Activated CD8-positive, alpha-beta memory T cell treated with anti-CD3 and anti-CD28 coated beads for 48 hours (primary cell): ENCODE measurements around the gene TMTC3.
A peak's percentile ranks its signal among the peaks of the same experiment; 100 is the strongest.
"Not testable (repeated sequence)": the region's sequence is repeated elsewhere in the genome, so short reads cannot be mapped to it uniquely, and the experiment has no call there.

Experiments used
- DNase-seq, 3 experiments: peaks; one replicate each; pipeline ENCODE4 v3.0.0-alpha.2; 2020; ENCODE audit warnings: low read depth in 2 of 3, low spot score in 2 of 3

Gene TMTC3

DNA sequence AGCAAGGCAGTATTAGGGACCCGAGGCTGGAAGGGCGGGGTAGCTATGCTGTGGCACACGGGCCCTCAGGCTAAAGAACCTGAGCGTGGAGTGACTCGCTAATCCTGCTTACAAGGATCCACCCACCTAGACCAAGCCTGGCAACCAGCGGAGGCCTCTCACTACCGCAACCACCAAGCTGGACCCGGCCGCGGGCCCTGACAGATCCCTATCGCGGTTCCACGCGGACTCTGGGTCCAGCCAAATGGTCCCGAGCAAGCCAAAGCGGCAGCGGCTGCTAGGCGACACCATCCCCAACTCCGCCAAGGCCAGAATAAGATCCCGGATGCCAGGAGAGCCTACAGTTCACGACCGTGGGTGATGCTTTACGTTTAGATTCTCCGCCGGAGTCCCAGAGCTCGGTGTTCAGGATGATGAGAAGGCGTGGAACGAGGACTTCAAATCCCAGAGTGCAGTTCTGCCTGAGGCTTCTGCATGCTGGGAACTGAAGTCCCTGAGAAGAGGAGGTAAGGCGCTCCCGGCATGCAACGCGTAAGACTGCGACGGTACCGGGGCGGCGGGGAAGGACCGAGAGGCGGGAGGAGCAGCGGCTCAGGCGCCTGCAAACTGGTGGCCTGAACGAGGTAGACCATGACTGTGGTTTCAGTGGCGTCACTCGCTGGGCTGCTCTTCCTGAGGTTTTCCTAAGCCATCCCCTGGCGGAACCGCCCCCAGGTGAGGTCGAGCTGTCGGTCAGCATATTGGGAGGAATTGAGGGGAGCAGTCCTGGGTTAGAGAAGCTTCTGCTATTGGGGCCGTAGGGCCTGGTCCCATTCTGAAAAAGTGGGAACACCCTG, at the start of gene TMTC3, which contains the start of gene CEP290:
Gene TMTC3, plus strand, starts transcription at position 534 of the 836 bp plus-strand sequence. CDS start 6,009 bp downstream, outside the sequence.
Gene CEP290, minus strand, starts transcription at position 315 of the 836 bp plus-strand sequence. CDS start 781 bp downstream, outside the sequence.
- peak; percentile 61 to 76 (median 65) for DNase-seq

DNA sequence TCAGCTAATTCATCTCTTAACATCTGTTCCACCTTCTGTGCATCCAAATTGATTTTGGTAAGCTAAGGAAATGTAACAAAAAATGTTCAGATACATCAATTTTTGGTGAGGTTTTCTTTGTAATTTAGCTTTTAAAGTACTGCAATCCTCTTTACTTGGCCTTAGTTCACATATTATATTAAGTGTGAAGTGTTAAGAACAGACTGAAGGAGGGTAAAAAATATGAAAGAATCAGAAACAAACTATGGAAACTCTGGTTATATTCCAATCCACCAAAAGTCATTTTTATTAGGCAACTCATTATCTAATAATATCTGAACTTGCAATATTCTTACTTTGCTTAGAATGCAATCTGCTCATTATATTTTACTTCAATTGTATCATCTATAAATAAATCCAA, 49.3 kb upstream of the TMTC3 start:
- DNase-seq: no peak

DNA sequence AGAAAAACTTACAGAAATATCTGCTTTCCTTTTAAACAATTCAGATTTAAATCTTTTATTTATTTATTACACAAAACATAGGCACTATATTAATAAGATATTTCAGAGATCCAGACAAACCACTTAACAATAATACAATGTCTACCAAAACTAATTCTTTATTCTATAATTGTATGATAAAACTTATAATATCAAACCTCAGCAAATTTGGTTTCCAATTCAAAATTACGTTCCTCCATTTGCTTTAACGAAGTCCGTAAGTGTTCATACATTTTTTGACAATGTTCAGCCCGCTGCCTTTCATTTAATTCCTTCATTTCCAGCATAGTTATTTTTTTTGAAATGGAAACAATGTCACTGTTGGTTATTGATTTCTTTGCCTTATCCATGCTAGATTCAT, 48.5 kb upstream of the TMTC3 start:
- no peak for DNase-seq

DNA sequence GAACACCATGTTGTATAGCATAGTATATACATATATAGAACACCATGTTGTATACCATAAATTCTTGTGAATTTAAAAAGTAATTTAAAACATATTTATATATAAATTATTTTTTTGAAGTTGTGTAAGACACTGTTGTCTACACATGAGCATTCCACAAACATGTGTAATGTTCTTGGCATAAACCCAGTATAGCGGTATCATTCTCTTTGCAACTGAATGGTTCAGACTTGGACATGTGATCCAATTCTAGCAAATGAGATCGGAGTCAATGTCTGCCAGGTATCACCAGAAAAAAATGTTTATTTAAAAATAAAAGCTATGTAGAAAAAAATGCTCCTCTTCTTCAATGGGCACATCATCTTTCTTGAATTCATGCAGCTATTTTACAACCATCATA, 34.1 kb upstream of the TMTC3 start:
- no peak for DNase-seq

DNA sequence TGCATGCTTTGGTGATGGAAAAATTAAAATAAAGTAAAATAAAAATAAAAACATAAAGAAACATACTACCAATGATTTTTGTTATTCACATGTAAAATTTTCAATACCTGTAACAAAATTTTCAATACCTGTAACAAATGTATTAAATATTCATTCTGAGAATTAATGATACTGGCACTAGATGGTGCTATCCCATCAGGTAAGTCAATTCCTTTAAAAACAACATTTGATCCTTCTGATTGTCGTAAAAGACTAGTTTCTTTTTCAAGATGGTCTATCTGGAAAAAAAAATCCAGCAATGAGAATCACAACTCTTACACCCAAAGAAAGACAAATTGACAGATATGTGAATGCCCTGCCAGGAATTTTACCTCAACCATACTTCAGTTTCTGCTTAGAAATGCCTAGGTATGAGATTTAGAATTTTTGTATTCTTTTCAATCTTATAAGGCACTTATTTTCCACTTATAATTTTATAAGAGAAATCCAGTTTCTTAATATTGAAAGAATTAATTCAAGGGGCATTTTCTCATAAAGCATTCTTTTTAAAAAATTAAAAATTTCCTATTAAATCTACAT, 30.9 kb upstream of the TMTC3 start:
- no peak for DNase-seq

DNA sequence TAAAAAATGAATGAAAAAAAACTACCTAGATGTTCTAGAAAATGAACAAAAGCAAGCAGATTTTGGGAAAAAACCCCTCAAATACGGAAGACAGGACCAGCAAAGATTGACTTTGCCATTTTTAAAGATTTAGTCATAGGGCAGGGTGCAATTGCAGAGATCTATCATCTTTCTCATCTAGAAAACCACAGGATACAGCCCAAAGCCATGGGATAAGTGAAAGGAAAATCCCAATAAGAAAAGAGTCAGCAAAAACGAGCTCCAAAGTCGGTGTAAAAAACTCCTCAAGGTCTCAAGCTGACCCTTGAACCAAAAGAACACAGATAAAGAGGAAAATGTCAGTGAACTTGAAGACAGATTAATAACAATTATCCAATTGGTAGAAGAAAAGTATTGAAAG, 28.2 kb upstream of the TMTC3 start:
- no peak for DNase-seq

DNA sequence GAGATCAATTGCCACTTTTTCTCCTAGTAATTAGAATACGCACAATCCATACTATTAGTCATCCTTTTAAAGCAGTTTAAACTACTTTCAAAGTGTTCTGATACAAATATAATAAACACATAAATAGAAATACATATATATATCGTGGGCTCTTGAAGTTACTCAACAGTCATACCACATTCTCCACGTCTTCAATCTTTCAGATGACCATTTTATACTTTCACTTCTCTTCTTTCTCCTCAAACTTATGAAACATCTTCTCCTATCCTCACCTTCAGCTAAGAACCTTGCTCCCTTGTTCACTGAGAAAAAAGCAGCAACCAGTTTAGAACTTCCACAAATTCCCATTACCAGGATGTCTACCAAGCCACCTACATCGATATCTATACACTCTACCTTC, 19.4 kb upstream of the TMTC3 start:
- no peak for DNase-seq

DNA sequence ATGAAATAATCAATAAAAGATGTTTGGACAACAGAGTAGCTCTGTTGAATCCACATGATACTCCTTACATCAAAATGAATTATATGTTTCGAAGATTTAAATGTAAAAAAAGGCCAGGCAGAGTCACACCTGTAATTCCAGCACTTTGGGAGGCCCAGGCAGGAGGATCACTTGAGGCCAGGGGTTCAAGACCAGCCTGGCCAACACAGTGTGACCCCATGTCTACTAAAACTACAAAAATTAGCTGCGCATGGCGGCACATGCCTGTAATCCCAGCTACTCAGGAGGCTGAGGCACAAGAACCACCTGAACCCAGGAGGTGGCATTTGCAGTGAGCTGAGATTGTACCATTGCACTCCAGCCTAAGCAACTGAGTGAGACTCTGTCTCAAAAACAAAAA, 15.0 kb upstream of the TMTC3 start:
- no peak for DNase-seq

DNA sequence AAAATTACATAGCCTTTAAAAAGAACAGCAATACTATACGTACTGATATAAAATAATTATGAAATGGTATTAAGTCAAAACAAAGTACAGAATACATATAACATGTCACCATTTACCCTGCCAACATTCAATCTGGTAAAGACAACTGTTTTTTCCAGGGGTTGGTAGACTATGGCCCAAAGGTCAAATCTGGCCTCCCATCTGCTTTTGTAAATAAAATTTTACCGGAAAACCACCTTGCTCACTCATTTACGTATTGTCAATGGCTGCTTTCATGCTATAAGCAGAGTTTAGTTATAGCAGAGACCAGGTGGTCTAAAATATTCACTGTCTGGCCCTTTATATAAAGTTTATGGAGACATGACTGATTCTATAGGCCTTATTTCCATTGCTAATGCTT, 14.3 kb upstream of the TMTC3 start:
- no peak for DNase-seq

DNA sequence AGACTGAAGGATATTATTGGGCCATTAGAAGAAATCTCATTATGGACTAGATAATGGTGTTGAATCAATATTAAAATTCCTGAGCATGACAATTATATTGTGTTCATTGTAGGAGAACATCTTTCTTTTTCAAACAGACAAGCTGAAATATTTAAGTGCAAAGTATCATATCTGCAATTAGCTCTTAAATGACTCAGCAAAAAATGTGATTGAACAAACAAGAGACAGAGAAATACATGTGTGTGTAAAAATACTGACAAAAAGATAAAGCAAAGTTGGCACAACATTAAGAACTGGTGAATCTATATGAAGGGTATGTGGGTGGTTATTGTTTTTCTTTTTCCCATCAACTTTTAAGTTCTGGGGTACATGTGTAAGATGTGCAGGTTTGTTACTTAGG, 9.7 kb upstream of the TMTC3 start:
- no peak for DNase-seq

DNA sequence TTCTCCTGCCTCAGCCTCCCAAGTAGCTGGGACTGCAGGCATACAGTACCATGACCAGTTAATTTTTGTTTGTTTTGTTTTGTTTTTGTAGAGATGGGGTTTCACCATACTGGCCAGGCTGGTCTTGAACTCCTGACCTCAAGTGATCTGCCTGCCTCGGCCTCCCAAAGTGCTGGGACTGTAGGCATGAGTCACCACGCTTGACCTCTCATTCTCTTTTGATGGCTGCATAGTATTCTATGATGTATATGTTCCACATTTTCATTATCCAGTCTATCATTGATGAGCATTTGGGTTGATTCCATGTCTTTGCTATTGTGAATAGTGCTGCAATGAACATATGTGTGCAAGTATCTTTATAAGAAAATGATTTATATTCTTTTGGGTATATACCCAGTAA, 8.9 kb upstream of the TMTC3 start:
- not testable (repeated sequence) for DNase-seq

DNA sequence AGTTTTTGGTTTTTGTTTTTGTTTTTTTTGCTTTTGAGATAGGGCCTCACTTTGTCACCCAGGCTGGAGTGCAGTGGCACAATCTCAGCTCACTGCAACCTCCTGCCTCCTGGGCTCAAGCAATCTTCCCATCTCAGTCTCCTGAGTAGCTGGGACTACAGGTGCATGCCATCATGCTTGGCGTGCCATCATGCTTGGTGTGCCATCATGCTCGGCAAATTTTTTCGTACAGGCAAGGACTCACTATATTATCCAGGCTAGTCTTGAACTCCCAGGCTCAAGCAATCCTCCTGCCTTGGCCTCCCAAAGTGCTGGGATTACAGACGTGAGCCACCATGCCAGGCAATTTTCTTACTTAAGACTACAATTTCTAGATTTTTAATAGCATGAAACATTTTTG, 2.4 kb upstream of the TMTC3 start:
- not testable (repeated sequence) for DNase-seq

DNA sequence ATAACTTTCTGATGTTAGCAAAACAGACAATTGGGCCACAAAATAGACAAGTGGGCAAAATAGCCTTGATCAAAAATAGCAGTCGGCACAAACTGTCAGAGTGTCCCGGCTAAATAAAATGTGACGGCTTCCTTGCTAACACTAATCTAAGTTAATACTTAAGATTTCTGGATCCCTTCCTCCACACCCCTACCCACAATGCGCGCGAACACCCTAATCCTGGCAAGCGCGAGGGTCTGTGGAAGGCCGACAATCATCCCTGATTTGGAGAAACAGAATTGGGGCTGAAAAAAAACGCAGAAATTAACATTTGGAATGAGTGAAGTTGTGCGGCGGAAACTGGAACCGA, 708 bp upstream of the TMTC3 start:
- DNase-seq: no peak

DNA sequence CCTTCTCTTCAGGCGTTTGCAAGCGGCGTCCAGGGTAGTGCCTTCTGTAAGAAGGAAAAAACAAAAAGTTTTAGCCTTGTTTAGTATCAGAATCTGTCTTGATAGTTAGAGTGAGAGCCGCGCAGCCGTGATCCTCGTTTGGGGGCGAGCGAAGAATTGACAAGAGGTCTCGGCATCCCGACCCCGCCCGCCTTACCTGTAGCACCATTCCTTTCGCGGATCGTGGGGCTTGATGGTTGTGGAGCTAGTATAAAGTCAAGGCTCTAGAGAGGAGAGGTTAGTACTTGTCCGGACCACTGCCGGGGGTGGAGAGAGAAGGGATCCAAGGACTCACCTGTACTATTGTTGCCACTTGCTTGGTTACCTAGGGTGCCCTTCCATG, 494 bp downstream of the TMTC3 start:
- peak in 2 of 3 experiments; percentile 10 to 25 for DNase-seq

DNA sequence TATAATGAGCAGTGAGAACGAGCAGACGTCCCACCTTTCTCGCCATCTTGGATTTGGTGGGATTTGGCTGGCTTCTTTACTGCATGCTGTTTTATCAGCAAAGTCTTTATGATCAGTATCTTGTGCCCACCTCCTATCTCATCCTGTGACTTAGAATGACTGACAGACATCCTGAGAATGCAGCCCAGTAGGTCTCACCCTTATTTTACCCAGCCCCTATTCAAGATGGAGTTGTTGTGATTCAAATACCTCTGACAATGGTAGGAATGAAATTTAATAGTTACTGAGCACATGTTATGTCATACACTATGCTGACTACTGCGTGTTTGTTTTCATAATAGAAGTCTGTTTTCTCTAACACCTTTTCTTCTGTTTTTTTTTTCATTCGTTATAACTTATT, 1.9 kb downstream of the TMTC3 start:
- DNase-seq: no peak

DNA sequence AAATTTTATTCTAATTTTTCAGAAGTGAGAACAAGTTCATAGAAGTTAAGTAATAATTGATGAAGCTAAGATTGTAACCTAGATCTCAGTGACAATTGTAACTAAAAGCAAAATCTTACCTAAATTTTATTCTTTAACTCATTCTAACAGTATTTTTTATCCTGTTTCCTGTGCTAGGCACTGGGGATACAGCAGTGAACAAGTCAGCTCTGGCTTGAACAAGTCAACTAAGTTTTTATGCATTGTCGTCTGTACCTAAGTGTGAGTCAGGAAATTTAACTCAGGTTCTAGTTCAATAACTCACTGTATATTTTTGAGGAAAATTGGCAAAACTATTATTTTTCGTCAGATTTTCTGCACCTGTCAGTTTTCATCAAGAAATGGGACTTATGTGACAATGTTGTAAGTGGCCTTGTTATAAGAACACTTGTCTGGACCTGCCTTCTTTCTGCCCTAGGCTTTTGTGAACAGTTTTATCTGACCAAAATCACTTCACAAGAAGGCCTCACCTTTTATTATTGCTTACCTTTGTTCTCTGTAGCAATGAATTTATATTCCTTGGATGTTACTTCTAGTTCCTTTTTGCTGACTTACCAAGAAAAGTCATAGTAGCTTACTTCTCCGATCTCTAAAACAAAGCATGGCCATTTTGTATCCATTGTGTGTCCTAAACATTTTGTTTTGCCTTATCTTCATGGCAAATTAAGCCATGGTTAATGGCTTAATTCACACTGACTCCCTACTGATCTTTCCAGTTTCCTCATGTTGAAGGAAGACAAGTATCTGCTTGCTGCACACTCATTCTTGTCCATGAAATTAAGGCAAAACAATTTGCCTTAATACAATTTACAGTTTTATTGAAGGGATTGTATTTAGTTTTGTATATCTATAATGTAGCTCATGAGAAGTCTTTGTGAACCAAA, 2.7 kb downstream of the TMTC3 start:
- no peak for DNase-seq

DNA sequence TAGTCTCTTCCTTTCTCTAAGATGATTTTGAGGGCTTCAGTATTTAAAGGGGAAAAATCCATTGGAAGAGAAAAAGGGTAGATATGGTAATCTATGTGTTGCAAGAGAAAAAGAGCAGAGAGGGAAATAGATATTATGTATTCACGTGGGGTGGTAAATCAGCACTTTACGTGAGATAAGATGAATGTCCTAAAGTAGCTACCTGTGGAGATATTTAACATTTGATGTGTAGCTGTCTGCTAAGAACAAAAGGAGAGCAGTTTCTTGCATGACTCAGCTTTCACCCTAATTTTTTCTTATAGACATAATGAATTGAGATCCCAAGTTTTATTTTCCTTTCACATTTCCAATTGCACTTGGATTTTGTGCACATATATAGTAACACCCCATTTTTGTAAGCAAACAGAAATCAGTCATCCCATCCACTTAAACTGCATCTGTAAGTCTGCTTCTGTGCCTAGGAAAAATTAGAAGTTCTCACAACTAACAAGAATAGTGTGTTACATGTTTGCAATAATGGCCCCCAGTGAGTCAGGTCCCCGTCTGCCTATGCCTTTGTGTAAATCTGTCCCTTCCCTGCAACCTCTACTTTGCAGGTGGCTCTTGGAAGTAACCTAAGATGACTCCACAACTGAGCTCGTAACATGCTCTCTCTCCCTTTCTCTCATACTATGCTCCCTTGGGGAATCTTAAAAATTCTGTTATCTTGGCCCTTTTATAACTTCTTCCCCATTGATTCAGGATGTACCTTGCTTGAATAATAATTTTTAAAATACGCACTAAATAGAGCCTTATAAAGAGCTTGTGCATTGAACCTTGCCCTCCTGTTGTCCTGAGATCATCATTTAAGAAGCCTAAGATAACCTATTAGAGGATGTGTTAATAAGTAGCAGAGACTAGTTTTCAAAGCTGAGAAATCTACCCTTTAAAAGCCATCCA, 3.7 kb downstream of the TMTC3 start:
- DNase-seq: no peak

DNA sequence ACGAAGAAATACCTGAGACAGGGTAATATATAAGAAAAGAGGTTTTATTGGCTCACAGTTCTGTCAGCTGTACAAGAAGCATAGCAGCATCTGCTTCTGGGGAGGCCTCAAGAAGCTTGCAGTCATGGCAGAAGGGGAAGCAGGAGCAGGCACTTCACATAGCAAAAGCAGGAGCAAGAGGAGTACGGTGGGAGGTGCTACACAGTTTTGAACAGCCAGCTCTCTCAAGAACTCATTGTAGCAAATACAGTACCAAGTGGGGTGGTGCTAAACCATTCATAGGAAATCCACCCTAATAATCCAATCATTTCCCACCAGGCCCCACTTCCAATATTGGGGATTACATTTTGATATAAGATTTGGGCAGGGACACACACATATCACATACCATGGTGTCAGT, 8.0 kb downstream of the TMTC3 start:
- no peak for DNase-seq

DNA sequence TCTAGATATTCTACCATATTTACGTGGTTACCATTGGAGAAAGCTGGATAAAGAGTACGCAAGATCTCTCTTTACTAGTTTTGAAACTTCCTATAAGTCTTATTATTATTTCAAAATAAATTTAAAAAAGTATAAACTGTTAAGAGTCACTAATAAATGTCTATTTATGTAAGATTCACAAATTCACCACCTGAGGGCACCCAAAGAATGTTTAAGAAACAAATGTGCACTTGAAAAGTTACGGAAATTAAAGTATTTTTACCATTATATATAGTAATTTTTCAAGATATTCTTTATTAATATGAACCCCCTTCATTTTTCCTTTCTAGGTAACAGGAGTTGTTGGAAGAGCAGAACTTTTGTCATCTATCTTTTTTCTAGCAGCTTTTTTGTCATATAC, 11.9 kb downstream of the TMTC3 start:
- DNase-seq: no peak

DNA sequence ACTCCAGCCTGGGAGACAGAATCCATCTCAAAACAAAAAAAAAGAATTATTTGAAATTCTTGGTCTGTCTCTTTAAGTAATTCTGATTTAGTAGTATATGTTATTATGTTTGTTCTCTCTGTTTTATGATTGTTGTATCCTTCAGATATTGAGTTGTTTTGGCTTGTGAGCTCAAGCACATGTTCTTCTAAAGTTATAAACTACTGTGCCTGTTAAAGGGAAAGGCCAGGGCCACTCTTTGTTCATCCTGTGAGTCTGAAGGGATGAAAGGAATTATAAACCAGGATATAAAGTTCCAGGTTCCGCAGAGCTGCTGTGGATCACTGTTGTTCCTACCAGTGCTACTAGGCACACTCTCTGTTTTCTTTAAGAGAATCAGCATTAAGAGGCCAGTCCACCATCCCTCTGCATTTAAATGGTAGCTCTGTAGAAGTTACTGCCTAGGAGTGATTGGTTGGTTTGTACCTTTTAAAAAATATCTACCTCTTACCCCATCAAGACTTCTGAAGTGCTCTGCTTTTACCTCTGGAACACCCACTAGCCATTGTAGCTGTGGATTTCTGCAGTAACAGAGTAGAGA, 14.1 kb downstream of the TMTC3 start:
- no peak for DNase-seq
